VCaP (cell line): ENCODE measurements around the gene DNAH3.
A peak's percentile ranks its signal among the peaks of the same experiment; 100 is the strongest.

Experiments used
- H3K27ac ChIP-seq: fragments of 450-650 bp; 2 replicates; pipeline ENCODE4 v1.5.1; 2017
- CTCF ChIP-seq: fragments of 450-650 bp; conservative IDR thresholded peaks from 2 replicates; pipeline ENCODE4 v1.5.1; 2017; ENCODE audit warnings: mild to moderate bottlenecking, moderate library complexity

Gene DNAH3

GRCh38 chr16:21167360-21167759 is 16.7 kb upstream of the DNAH3 start:
- TF ChIP-seq CTCF: no peak
- H3K27ac ChIP-seq: no peak overlapping the region

GRCh38 chr16:21166561-21166961 is 15.9 kb upstream of the DNAH3 start:
- no peak for TF ChIP-seq CTCF
- no peak overlapping the region for H3K27ac ChIP-seq

GRCh38 chr16:21164521-21165168 is 14.0 kb upstream of the DNAH3 start:
- TF ChIP-seq CTCF: no peak
- no peak overlapping the region for H3K27ac ChIP-seq

GRCh38 chr16:21163576-21163975 is 12.9 kb upstream of the DNAH3 start:
- H3K27ac ChIP-seq: peak overlapping the region; percentile 56
- no peak for TF ChIP-seq CTCF

GRCh38 chr16:21162661-21163151 is 12.1 kb upstream of the DNAH3 start:
- H3K27ac ChIP-seq: peak overlapping the region; percentile 56
- TF ChIP-seq CTCF: no peak

- no peak for TF ChIP-seq CTCF
- no peak overlapping the region for H3K27ac ChIP-seq
Observed at GRCh38 chr16:21161211-21161610, 10.6 kb upstream of the DNAH3 start.

GRCh38 chr16:21160276-21160675 is 9.6 kb upstream of the DNAH3 start:
- TF ChIP-seq CTCF: no peak
- no peak overlapping the region for H3K27ac ChIP-seq
